Neural crest cell (in vitro differentiated cells): ENCODE measurements around the gene OR2A12. TPM values are rescaled to one million over a fixed set of nuclear protein-coding genes. Genes with fewer than 3 reads are reported as not detected.

ENCODE experiments used
- DNase-seq: peaks from one replicate; pipeline ENCODE4 v3.0.0; 2021; ENCODE audit warnings: low read depth, mixed read lengths, low spot score
- H3K27ac Mint-ChIP-seq: one replicate; pipeline ENCODE4 v1.8.0; 2021; ENCODE audit warnings: mild to moderate bottlenecking, mixed read lengths; ENCODE audit not compliant: unreplicated experiment
- H3K27me3 Mint-ChIP-seq: 2 replicates; pipeline ENCODE4 v1.8.0; 2021; ENCODE audit warnings: low read depth, mild to moderate bottlenecking, mixed read lengths
- H3K36me3 Mint-ChIP-seq: 2 replicates; pipeline ENCODE4 v1.8.0; 2021; ENCODE audit warnings: low read depth, mild to moderate bottlenecking, mixed read lengths
- H3K4me1 Mint-ChIP-seq: 2 replicates; pipeline ENCODE4 v1.8.0; 2021; ENCODE audit warnings: mixed read lengths
- H3K4me3 Mint-ChIP-seq: one replicate; pipeline ENCODE4 v1.8.0; 2021; ENCODE audit warnings: mild to moderate bottlenecking, mixed read lengths
- H3K9me3 Mint-ChIP-seq: 2 replicates; pipeline ENCODE4 v1.8.0; 2021; ENCODE audit warnings: mixed read lengths
- CTCF ChIP-seq: fragments of 200-600 bp; sonication (generic); conservative IDR thresholded peaks from 2 replicates; pipeline ENCODE4 v1.5.0; 2021; ENCODE audit warnings: antibody characterized with exemption, mild to moderate bottlenecking
- total RNA-seq: library from RNA; stranded (reverse); gene quantifications from 2 replicates; pipeline ENCODE4 v1.2.1, GENCODE V29; 2021

Gene OR2A12
- total RNA-seq, 1 donor from 2014 or later: not detected

DNA sequence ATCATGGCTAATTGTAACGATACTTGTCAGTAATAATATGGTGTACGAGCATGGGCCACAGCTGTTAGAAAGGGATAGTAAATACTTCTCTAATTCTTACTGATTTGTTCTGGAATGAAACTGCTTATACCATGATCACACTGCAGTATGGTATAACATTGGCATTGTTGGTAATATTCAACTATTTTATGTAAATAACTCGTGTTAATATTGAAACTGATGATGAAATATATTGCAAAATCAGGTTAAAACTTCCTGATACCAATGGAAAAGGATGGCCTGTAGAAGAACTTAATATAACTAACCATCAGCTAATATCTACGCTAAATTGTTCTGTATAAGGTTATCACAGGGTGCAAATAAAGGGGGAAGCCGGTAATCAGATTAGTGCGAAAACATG, 47.2 kb downstream of the OR2A12 start:
- Mint-ChIP-seq H3K4me1 (no peaks in the 10 kb centered on the region), H3K4me3 (no peak overlapping the region), H3K27me3 (peaks cover 2% of the 10 kb centered on the region), H3K27ac (no peak overlapping the region), H3K36me3 (no peaks in the 10 kb centered on the region), H3K9me3 (no peaks in the 10 kb centered on the region)
- no peak for TF ChIP-seq CTCF
- DNase-seq: no peak

- Mint-ChIP-seq H3K4me3 (no peak overlapping the region), H3K27ac (no peak overlapping the region), H3K36me3 (no peaks in the 10 kb centered on the region), H3K4me1 (no peaks in the 10 kb centered on the region), H3K9me3 (no peaks in the 10 kb centered on the region), H3K27me3 (peaks cover 2% of the 10 kb centered on the region)
- DNase-seq: no peak
- no peak for TF ChIP-seq CTCF
Observed at GRCh38 chr7:144134116-144134515, 48.0 kb downstream of the OR2A12 start.

GRCh38 chr7:144137501-144137900, 51.4 kb downstream of the OR2A12 start:
- H3K27me3 Mint-ChIP-seq: peaks cover 2% of the 10 kb centered on the region
- no peak for DNase-seq
- H3K4me1 Mint-ChIP-seq: no peaks in the 10 kb centered on the region
- no peak overlapping the region for H3K27ac Mint-ChIP-seq
- H3K4me3 Mint-ChIP-seq: no peak overlapping the region
- H3K36me3 Mint-ChIP-seq: no peaks in the 10 kb centered on the region
- no peak for TF ChIP-seq CTCF
- peaks cover 6% of the 10 kb centered on the region for H3K9me3 Mint-ChIP-seq

- H3K9me3 Mint-ChIP-seq: peaks cover 12% of the 10 kb centered on the region
- no peak overlapping the region for H3K27ac Mint-ChIP-seq
- peaks cover 2% of the 10 kb centered on the region for H3K27me3 Mint-ChIP-seq
- no peaks in the 10 kb centered on the region for H3K4me1 Mint-ChIP-seq
- TF ChIP-seq CTCF: no peak
- no peaks in the 10 kb centered on the region for H3K36me3 Mint-ChIP-seq
- DNase-seq: no peak
- no peak overlapping the region for H3K4me3 Mint-ChIP-seq
Observed at GRCh38 chr7:144142187-144142586, 56.1 kb downstream of the OR2A12 start.

- TF ChIP-seq CTCF: no peak
- Mint-ChIP-seq H3K27ac (no peak overlapping the region), H3K27me3 (no peaks in the 10 kb centered on the region), H3K4me3 (no peak overlapping the region), H3K36me3 (peaks cover 6% of the 10 kb centered on the region), H3K4me1 (no peaks in the 10 kb centered on the region), H3K9me3 (peaks cover 24% of the 10 kb centered on the region)
- DNase-seq: no peak
Observed at GRCh38 chr7:144144426-144144825, 58.3 kb downstream of the OR2A12 start.

GRCh38 chr7:144148224-144148827, 62.2 kb downstream of the OR2A12 start:
- Mint-ChIP-seq H3K27ac (no peak overlapping the region), H3K9me3 (peaks cover 25% of the 10 kb centered on the region), H3K36me3 (peaks cover 6% of the 10 kb centered on the region), H3K4me1 (no peaks in the 10 kb centered on the region), H3K27me3 (peaks cover 10% of the 10 kb centered on the region), H3K4me3 (no peak overlapping the region)
- no peak for TF ChIP-seq CTCF
- no peak for DNase-seq
